ENCODE results near the gene KCNQ2.

- TF ChIP-seq CTCF (IDR thresholded peaks at IDR 0.05) (no peak), EZH2 (IDR thresholded peaks at IDR 0.05) (no peak)
Observed at GRCh38 chr20:63422653-63423052, 49.8 kb downstream of the KCNQ2 start.
